GM21825 (cell line): Measurements from ENCODE around the gene ATF1.
"Not testable (repeated sequence)": the region's sequence is repeated elsewhere in the genome, so short reads cannot be mapped to it uniquely, and the experiment has no call there.

Source experiments
- ATAC-seq: cut with Tn5 transposase; IDR thresholded peaks from one replicate; pipeline ENCODE4 v1.9.1; 2021; ENCODE audit warnings: mild to moderate bottlenecking, moderate library complexity; ENCODE audit not compliant: unreplicated experiment

The ATF1 gene

GRCh38 chr12:50855218-50855617 lies 91.3 kb downstream of the ATF1 start:
- ATAC-seq, result not testable (repeated sequence)

GRCh38 chr12:50855679-50856078 lies 91.8 kb downstream of the ATF1 start:
- ATAC-seq, result not testable (repeated sequence)

- no peak for ATAC-seq
These were observed 95.9 kb downstream of the ATF1 start for GRCh38 chr12:50859621-50860310.

- ATAC-seq, result no peak
These were observed 98.4 kb downstream of the ATF1 start for GRCh38 chr12:50862316-50862715.

- no peak for ATAC-seq
These were observed 101.4 kb downstream of the ATF1 start for GRCh38 chr12:50865266-50865665.

- not testable (repeated sequence) for ATAC-seq
These were observed 105.0 kb downstream of the ATF1 start for GRCh38 chr12:50868881-50869280.
